Erythroblast (primary cell): ENCODE data around the gene THBS1.

Source experiments
- GATA1 ChIP-seq: IDR thresholded peaks from 2 replicates; pipeline ENCODE4 v1.6.1; 2011; ENCODE audit warnings: low read depth, mild to moderate bottlenecking, control low read depth, low read length, moderate library complexity
- POLR2A ChIP-seq: IDR thresholded peaks from 2 replicates; pipeline ENCODE4 v1.6.1; 2011; ENCODE audit warnings: mild to moderate bottlenecking, low read length

DNA sequence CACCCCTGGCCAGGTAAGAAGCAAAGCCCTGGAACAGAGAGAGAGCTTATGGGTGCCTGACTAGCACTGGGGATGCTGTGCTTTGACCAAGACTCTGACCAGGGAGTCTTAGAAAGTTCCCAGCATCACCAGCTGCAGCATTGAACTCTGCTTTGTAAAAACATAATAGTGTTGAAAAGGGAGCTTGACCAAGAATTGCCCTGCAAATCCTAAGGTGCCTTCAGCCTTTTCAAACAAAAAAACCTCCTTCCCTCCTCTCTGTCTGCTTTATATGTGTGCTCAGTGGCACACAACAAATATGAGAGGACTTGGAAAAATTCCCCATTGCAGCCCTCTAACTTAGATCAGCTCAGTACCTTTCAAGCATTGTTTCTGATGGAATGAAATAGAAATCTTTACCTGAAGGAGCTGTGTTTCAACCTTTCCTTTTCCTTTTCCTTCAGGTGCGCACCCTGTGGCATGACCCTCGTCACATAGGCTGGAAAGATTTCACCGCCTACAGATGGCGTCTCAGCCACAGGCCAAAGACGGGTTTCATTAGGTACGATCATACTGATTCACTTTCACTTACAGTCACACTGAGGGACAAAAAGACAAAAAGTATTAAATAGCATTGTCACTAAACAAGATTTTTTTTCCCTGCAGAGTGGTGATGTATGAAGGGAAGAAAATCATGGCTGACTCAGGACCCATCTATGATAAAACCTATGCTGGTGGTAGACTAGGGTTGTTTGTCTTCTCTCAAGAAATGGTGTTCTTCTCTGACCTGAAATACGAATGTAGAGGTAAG lies 13.0 kb downstream of the THBS1 start:
- TF ChIP-seq POLR2A (no peak), GATA1 (no peak)
